Neutrophil (primary cell): ENCODE results near the gene ZNF830.

Source experiments
- H3K27ac ChIP-seq: fragments of 200-600 bp; sonication (generic); 2 replicates; pipeline ENCODE4 v1.5.1; 2016; ENCODE audit warnings: mild to moderate bottlenecking, moderate library complexity
- H3K27me3 ChIP-seq: fragments of 200-600 bp; sonication (generic); 2 replicates; pipeline ENCODE4 v1.6.0; 2016; ENCODE audit warnings: mild to moderate bottlenecking
- H3K36me3 ChIP-seq: fragments of 200-600 bp; sonication (generic); 2 replicates; pipeline ENCODE4 v1.5.1; 2017
- H3K4me1 ChIP-seq, 2 experiments: fragments of 200-600 bp in 1 of 2; sonication (generic) in 1 of 2; 1 replicate in 1 of 2; 2 replicates in 1 of 2; pipeline versions ENCODE4 v1.5.1 to v1.6.1; 2013 to 2016; ENCODE audit warnings: low read depth in 1 of 2, low read length in 1 of 2, mild to moderate bottlenecking in 1 of 2, moderate library complexity in 1 of 2; ENCODE audit not compliant: control insufficient read depth in 1 of 2, insufficient read depth in 1 of 2
- H3K4me3 ChIP-seq, 2 experiments: fragments of 200-600 bp in 1 of 2; sonication (generic) in 1 of 2; 1 replicate in 1 of 2; 2 replicates in 1 of 2; pipeline ENCODE4 v1.5.1; 2013 to 2016; ENCODE audit warnings: low read depth in 1 of 2, low read length in 1 of 2, mild to moderate bottlenecking in 1 of 2, moderate library complexity in 1 of 2
- H3K9me3 ChIP-seq: fragments of 200-600 bp; sonication (generic); 2 replicates; pipeline ENCODE4 v1.5.1; 2016
- TF ChIP-seq, protein P1 (sequence below): fragments of 200-600 bp; sonication (generic); IDR thresholded peaks from 2 replicates; pipeline ENCODE4 v1.5.1; 2016; ENCODE audit warnings: antibody characterized with exemption

Gene ZNF830

DNA sequence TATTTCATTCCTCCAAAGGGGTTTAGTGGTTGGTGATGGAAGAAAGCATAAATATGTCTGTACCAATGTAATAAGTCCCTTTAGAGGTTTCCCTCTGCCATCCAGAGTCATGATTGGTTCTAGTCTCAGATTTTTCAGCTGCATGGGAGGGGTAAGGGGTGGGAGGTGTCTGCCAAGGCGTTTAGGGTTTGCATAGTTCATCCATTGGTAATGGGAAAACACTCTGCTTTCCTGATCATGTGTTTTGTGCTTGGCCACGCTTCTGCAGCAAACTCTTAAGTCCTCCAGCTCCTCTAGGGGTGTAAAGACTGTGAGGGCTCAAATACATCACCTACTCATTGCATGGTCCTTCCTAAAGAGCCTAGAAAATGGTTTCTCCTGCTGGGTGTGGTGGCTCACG, 48.8 kb downstream of the ZNF830 start:
- H3K4me1 ChIP-seq: no peaks in the 10 kb centered on the region
- no peaks in the 10 kb centered on the region for H3K27me3 ChIP-seq
- H3K9me3 ChIP-seq: no peaks in the 10 kb centered on the region
- H3K4me3 ChIP-seq: no peak overlapping the region
- peaks cover 93% of the 10 kb centered on the region for H3K36me3 ChIP-seq
- TF ChIP-seq, protein P1, sequence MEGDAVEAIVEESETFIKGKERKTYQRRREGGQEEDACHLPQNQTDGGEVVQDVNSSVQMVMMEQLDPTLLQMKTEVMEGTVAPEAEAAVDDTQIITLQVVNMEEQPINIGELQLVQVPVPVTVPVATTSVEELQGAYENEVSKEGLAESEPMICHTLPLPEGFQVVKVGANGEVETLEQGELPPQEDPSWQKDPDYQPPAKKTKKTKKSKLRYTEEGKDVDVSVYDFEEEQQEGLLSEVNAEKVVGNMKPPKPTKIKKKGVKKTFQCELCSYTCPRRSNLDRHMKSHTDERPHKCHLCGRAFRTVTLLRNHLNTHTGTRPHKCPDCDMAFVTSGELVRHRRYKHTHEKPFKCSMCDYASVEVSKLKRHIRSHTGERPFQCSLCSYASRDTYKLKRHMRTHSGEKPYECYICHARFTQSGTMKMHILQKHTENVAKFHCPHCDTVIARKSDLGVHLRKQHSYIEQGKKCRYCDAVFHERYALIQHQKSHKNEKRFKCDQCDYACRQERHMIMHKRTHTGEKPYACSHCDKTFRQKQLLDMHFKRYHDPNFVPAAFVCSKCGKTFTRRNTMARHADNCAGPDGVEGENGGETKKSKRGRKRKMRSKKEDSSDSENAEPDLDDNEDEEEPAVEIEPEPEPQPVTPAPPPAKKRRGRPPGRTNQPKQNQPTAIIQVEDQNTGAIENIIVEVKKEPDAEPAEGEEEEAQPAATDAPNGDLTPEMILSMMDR: no peak
- H3K27ac ChIP-seq: no peak overlapping the region

DNA sequence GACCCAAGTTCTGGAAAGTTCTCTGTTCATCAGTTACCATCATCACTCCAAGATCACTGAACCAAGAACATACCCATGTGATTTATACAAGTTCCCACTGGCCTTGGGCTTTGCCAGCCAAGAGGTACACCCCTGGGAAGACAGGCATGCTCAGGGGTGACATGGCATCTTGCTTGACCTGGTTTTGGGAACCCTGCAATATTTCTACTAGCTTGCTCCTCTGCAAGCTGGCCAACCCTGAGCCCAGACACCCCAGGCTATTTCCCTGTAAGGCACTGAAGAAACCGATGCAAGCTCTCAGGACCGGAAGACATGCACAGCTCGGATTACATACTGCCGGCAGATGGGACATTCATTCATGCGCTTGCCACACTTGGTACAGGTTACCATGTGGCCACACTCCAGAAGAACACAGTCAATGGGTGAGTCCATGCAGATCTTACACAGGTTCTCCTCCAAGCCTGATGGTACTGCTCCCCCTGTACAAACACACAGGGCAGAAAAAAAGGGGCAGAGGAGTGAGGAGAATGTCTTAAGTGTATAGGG, 50.4 kb downstream of the ZNF830 start:
- no peaks in the 10 kb centered on the region for H3K9me3 ChIP-seq
- no peaks in the 10 kb centered on the region for H3K27me3 ChIP-seq
- H3K4me3 ChIP-seq: no peak overlapping the region
- peaks cover 96% of the 10 kb centered on the region for H3K36me3 ChIP-seq
- no peaks in the 10 kb centered on the region for H3K4me1 ChIP-seq
- H3K27ac ChIP-seq: peak overlapping the region; percentile 1
- TF ChIP-seq, protein P1: no peak
